GM19193 (cell line): Measurements from ENCODE around the gene MFAP3L.

Source experiments
- POLR2A ChIP-seq: IDR thresholded peaks from 4 replicates; pipeline ENCODE4 v1.6.1; 2011; ENCODE audit not compliant: insufficient read depth, insufficient read length; ENCODE audit errors: extremely low read depth

MFAP3L gene

DNA sequence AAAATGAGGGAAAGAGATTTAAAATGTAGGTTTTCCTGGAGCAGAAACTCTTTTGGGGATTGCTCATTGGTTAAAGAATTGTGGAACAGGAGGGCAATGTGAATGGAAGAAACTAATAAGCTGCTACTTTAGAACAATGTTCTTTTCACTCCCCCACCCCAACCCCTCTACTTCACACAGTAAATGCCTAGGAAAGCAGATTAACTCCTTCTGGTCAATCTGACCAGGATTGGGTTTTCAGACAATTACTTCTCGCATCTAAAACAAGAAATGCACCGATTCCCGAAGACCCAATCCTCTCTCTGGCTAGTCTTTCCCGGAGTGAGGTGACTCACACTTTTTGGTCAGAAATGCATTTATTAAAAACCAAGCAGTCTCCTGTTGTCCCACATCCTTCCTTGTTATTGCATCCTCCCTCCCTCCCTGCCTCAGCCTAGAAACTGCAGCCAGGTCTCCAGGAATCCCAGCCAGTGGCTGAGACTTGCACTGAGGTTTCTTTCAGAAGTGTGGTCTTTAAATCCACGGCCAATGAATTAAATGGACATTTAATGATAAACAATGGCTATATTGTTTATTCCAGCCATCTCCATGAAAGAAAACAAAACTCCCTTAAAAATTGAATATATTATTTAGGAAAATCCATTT is 21.4 kb downstream of the MFAP3L start:
- TF ChIP-seq POLR2A: no peak

GRCh38 chr4:170003071-170004070 is 22.8 kb downstream of the MFAP3L start:
- TF ChIP-seq POLR2A: no peak

GRCh38 chr4:170001745-170002267 is 24.4 kb downstream of the MFAP3L start:
- no peak for TF ChIP-seq POLR2A

GRCh38 chr4:170001011-170001744 is 25.0 kb downstream of the MFAP3L start:
- no peak for TF ChIP-seq POLR2A

DNA sequence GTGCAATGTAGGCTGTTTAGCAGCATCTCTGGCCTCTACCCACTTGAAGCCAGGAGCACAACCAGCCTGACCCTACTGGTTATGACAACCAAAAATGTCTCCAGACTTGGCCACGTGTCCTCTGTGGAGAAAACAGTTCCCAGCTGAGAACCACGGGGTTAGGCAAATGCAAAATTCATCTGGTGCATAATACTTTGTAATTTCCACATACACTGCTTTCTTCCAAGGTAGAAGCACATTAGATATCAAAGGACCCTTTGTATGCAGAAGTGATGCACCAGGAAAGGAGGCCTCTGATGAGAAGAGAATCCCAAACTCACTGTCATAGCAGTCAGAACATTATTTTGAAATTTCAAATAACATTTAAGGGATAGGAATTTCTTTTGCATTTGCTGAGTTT is 26.3 kb downstream of the MFAP3L start:
- no peak for TF ChIP-seq POLR2A

DNA sequence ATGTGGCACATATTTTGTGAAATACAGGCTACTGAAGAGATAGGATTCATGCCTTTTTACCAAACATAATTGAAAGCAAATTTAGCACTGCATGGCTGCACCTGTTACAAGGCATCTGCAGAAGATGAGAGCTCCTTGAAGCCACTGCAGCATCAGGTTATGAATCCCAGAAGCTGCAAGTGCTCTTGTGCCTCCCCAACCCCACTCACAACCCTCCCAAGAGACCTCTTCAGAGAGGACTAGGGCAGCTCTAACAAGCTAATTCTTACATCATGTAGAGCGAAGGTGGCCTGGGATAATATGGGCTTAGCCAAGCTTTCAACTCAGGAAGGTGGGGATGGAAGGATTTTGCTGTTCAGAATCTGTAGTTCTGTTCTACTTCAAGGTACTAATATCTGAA is 27.2 kb downstream of the MFAP3L start:
- no peak for TF ChIP-seq POLR2A

DNA sequence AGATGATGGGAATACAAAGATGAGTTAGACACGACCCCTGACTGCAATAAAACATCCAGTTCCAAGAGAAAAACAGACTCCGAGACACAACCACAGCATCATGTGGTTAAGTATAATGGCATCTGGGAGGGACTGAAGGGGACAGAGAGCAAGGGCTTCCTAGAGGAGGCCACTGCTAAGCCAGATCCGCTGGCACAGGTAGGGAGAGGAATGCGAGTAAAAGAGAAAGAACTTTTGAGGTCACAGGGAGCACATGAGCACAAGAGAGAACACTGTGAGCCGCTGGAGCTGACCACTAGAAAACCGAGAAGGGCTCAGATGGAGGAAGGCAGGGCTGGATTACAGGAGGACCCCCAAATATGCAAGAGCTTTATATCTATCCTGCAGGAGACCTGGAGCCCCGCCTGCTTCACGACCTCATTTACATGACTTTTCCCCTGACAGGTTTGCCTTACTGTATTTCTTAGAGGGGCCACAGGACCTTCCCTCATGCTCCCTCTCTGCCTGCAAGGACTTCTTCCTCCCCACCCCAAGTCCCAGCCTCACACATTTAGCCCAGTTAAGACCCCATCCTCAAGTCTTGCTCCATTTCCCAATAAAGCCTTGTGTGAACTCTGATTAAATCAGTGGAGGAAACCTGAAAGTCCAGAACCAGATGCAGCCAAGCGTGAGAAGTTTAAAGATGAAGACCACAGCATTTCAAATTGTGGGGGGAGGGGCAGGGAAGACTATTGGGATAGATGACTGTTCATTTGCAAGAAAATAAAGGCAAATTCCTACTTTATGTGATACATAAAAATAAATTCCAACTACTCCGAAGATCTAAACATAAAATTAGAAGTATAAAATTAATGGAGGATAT is 29.6 kb downstream of the MFAP3L start:
- no peak for TF ChIP-seq POLR2A

DNA sequence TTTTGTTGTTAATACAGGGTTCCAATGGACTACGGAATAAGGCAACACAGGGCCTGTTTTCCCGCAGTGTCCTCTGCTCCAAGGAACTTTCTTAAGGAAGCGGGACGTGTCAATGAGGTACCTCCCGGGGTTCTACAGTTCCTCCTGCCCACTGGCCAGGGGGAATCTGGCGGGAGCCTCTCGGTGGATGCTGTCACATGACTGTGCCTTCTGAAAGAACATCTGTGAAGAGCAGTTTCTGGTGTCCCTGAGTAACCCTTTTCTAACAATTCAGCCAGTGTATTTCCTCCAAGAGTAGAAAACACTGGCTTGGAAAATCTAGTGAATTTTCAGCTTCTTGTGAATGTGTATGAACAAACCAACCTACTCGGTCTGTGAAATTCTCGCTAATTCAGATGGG is 32.7 kb downstream of the MFAP3L start:
- TF ChIP-seq POLR2A: no peak

GRCh38 chr4:169988252-169988651 is 37.9 kb downstream of the MFAP3L start:
- TF ChIP-seq POLR2A: no peak

- TF ChIP-seq POLR2A: no peak
Observed at GRCh38 chr4:169987327-169988228, 38.6 kb downstream of the MFAP3L start.

- TF ChIP-seq POLR2A: no peak
Observed at GRCh38 chr4:169986369-169986768, 39.8 kb downstream of the MFAP3L start.

DNA sequence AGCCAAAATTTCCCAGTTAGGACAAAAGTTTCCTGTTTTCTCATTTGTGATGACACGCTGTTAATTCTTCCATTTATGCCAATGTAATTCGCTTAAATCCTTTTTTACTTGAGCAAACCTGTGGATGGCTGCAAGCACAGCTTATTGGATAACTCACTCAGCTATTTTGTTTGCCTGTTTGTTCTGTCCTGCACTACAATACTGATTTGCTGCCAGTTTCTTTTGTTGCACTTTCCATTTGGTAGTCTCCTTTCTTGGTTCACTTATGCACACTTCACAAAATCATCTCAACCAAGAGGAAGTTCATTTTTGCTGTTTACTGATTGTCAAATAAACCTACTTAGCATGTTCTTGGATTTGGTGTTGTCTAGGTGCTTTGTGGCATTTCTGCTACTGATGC is 40.3 kb downstream of the MFAP3L start:
- no peak for TF ChIP-seq POLR2A

DNA sequence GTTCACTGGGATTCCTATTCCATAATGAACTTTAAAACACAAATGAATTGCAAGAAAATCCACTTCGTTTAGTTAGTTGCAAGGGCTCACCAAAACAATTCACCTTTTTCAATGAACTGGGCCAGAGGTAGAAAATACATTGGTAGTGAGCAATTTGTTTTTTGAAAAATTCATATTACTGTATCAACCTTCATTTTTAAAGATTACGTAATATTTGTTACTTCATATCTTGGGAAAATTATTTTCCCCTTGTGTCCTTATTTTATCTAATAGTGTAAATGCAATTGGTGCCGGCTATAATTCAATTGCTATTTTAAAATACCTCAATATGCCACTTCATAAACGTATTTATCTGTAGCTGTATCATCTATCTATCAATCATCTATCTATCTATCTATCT is 41.5 kb downstream of the MFAP3L start:
- TF ChIP-seq POLR2A: no peak
